Measurements from ENCODE around the gene TWIST1.

TWIST1 gene

DNA sequence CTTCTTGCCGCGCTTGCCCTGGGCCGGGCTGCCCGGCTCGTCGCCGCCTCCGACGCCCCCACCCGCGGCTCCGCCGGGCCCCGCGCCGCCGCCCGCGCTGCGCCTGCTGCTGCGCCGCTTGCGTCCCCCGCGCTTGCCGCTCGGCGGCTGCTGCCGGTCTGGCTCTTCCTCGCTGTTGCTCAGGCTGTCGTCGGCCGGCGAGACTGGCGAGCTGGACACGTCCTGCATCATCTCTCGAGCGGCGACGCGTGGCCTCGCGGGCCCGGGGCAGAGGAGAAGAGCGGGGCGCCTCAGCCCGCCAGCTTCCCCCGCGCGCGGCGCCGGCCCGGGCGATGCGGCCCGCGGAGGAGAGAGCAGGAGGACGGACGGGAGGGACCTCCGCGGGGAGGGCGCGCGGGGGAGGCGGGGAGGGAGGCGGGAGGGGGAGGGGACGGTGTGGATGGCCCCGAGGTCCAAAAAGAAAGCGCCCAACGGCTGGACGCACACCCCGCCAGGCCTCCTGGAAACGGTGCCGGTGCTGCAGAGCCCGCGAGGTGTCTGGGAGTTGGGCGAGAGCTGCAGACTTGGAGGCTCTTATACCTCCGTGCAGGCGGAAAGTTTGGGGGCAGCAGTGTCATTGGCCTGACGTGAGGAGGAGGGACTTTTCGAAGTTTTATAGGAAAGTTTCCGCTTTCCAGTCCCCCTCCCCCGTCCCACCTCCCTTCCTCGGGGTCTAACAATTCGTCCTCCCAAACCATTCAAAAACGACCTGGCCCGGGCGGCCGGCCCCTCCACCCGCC is at the start of gene TWIST1:
Gene TWIST1, minus strand, starts transcription at position 546 of the 779 bp plus-strand sequence. Its CDS starts 315 bp downstream, at position 231.
- no peak for DNase-seq

DNA sequence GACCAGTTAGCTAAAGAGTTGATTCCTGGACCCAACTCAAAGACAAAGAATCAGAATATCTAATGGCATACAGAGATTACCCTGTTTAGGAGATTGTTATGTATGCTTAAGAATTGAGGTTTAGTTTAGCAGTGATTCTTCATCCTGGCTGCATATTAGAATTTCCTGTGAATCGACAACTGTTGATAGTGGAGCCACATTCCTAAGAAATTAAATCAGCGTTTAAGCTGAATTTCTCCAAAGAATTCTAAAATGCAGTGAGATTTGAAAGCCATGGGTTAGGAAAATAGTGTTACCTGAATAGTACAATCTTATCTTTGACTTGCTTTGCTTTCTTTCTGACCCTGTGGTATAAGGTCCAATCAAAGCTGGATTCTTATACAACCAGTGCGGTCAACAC is 44.2 kb upstream of the TWIST1 start:
- DNase-seq: no peak

DNA sequence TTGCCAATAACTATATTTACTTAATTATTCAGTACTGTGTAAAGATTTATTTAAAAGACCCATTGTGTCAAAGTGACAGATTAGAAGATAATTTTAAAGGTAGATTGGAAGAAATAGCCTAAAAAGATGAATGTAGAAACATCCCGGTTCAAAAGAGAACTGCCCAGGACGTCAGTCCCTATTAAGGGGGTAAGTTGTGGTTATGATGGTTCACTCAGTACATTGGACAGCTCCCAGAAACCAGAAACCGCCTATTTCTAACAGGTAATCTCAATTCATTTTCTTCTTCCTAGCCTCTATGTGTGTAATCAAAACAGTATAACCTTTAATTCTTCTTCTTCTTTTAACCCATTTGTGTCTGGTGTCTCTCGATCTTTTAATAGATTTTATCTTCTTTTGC is 29.3 kb upstream of the TWIST1 start:
- no peak for DNase-seq

DNA sequence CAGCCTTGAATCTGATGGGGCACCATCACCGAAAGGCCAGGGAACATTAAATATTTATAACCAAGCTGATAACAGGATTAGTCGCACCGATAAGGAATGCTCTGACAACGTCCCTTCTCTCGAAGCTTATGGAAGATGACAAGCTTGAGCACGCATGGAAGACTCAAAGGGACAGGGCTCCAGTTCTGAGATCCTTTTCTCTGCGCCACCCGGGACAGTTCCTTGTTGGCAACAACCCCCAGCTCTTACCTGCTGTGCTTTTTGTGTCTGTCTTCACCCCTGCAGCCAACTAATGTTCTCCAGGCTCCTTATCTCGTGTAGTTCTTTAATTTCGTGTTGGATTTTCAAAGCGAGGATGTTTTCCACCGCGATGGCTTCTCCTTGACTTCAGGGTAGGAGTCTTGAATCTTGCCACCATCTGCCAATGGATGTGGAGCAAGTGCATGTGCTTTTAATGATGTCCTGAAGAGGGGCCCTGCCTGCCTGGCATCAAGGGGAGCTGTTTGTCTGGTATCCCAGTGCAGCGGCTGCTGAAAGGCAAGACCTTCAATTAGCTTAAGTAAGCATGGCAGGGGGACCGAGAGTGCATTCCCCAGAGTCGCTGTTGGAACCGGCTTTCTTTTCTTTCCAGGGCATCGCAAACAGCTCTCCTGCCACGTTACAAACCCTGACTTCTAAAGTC is 28.1 kb upstream of the TWIST1 start:
- no peak for DNase-seq

DNA sequence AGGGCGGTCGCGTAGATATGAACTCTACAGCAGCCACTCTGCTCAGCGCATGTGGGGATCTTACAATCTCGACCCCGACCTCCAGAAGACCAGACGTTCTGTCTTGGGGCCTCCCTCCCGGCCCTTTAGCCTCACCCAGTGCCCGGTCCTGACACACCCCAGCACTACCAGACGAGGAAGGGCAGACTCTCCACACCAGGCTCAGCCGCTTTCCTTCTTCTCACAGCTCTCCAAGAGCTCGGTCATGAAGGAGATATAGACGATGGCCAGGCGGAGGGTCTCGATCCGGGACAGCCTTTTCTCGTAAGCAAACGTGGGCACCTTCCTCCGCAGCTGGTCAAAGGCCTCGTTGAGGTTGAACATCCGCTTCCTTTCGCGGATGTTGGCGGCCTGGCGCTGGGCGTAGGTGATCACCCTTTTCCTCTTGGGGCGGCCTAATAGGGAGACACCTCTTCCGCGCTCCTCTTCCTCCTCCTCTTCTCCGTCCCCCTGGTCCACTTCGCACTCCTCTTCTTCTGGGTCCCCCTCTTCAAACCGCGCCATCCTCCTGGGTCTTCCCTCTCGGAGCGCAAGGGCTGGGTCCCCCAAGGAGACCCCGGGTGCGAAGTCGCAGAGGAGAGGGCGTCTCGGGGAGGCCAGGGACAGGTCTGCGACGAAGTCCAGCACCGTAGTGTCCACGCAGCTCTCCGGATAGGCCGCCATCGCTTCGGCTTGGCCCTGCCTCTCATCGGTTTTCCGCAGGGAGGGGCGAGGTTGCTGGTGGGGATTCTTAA is 27.4 kb upstream of the TWIST1 start, which contains the start of gene FERD3L:
Gene FERD3L, minus strand, starts transcription at position 761 of the 773 bp plus-strand sequence. Its CDS starts 59 bp downstream, at position 702.
- no peak for DNase-seq

DNA sequence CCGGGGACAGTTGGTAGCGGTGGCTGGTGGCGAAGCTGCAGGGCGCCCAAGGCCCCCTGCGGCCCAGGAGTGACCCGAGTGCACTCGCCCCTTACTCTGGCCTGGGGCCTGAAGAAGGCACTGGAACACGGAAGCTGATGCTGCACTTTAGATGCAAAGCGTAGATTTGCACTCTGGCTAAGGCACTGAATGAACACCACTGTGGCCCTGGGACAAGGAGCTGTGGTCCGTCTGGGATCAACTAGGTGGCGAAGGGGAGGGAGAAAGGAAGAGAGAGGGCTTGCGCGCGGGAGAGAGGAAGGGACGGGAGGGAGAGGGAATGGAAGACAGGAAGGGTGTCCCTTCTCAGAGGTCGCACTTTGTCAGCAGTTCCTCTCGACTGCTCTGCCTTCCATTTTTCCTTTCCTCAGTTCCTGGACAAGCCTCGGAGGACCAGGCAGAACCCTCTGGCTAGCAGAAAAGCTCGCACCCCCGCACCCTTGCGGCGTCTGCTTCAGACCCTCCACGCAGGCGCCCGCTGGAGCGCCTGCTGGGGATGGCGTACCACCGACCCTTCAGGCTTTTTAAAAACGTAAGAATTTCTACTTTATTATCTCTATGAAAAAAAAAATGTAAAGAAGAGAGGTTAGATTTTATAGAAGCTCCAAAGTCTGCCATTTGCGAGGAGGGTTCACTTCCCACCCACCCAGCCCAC is 26.6 kb upstream of the TWIST1 start:
- DNase-seq: no peak

DNA sequence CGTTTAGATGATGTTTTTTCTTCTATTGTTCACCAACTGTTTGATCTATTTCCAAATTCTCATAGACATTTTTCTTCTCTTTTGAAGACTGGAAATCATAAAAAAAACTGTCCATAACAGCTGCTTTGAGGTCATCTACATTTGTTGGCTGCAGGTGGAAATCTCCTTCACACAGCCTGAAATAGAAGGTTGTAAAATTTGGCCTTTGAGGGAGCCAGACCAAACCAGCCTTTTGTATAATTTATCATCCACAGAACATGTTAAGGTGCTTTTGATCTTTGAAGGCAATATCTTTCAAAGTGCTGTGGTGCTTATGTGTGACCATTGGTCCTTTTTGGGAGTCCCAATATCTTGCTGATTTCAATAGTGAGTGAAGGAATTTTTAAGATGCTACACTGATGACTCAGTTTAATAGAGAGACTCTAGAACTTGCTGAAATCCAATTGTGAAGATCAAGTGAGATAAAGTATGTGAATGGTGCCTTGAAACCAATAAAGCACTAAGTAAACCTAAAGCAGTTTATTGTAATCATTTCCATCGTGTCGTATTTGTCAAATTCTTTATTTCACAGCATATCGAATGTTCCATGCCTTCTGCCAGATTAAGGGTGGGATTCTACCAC is 22.4 kb upstream of the TWIST1 start:
- no peak for DNase-seq

DNA sequence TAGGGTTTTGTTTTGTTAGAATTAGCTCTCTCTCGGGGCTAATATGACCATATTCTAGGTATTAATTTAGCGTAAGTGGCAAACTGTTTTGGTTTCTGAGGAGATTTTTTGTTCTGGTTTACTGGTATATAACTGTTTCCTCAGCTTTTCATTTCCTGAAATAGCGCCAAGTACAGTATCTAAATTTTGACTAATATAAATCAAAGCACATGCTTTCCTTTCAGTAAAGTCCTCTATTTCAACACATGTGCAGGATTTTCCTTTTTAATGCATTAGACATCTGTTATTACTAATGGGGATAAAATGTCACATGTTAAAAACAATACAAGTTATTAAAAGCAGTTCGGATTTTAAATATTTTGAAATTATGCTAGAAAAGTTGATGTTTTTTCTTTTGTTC is 16.4 kb upstream of the TWIST1 start:
- DNase-seq: no peak

DNA sequence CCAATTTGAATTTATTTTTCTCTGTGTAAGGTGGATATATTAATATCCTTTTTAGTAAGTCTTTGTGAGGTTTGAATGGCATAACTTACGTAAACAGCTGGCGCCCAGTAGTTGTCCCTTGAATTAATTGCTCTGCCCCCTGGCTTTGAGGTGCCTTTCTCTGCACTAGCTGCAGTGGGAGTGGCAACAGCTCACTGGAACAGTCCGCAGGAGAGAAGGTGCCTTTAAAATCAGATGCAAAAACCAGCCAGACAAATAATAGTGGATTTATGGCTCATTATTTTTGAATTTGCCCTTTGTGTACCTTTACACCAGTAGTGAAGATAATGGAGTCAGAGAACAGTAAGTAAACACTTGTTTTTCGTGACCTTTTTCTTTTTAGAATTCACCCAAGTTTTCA is 16.0 kb upstream of the TWIST1 start:
- no peak for DNase-seq

DNA sequence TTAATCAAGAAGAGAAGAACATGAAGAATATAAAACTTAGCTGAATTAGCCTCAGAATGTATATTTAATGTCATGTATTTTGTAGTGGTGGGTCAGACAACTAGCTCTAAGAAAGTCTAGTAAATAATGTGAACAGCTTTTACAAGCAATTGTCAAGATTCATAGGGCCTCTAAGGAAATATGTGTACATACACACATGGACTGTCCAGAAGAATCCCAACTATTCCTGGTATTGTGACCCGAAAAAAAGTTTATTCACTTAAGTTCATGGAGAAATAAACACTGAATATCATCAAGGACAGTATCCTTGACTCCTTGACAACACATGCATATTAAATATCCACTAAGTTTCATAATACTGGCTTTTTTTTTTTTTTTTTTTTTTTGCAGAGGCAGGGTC is 11.4 kb upstream of the TWIST1 start:
- DNase-seq: no peak

DNA sequence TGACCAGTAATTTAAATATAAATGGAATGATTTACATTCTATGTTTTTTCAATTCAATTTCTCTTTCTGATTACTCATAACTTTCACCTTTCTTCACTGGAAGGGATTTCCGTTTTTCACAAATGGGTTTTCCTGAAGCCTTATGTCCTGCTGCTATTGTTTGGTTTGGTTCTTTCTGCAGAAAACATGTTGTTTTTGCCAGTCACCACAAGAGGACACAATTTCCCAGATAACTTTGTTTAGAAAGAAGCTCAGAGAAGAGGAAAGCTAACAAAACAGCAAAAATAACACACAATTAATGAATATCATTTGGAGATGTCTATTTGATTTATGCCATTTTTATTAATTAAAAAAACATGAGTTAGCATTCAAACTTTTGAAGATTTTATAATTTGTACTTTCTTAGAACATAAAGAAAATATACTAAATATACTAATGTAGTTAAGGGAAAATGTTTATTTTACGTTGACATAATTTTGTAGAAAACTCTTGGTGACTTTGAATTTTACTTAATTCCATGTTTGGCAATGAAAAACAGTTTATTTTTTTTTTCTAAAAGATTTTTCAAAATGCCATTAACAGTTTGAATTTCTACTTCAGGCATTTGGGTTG is 4.6 kb upstream of the TWIST1 start:
- no peak for DNase-seq

DNA sequence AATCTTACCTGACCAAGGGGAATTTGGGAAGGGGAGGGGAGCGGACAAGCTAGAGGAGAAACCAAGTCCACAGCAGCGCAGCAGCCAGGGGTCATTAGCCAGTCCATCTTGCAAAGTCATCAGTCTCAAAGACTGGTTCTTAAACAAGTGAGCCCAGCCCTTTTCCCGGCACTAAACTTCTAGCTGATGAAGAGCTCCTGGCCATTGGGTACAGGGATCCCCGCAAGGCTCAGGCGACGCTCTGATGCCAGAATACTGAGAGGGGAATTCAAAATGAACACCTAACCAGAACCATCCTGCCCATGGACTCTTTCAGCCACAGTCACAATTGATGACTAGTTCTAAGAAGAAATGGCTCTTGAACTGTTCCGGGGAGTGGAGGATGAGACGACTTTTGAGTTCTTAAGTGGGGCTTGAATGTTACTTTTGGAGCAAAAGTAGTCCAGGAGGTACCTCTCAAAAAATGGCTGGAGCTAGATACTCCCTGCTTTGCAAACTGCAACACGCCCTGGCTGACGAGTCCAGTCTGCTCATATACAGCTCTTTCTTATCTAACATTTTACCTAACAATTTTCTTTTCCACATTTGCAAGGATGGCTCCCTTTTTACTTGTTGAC is 2.5 kb upstream of the TWIST1 start:
- DNase-seq: no peak

DNA sequence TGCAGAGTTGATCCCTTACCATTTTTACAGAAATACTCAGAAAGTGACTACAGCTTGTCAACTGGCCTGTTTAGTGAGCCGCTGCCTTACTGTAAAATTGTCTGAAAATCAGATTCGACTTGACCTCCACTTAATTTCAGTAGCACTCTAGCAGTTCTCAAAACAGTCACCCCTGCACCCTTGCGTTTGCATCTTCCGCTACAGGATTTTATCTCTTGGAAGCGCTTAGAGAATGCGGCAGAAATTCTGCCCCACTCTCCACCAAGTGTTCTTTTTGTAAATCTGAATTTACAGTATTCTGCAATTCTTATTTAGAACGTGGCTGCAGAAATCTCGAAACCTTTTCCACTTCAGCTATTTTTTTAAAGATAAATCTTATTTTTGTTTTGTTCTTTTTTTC is 1.9 kb upstream of the TWIST1 start:
- DNase-seq: no peak

DNA sequence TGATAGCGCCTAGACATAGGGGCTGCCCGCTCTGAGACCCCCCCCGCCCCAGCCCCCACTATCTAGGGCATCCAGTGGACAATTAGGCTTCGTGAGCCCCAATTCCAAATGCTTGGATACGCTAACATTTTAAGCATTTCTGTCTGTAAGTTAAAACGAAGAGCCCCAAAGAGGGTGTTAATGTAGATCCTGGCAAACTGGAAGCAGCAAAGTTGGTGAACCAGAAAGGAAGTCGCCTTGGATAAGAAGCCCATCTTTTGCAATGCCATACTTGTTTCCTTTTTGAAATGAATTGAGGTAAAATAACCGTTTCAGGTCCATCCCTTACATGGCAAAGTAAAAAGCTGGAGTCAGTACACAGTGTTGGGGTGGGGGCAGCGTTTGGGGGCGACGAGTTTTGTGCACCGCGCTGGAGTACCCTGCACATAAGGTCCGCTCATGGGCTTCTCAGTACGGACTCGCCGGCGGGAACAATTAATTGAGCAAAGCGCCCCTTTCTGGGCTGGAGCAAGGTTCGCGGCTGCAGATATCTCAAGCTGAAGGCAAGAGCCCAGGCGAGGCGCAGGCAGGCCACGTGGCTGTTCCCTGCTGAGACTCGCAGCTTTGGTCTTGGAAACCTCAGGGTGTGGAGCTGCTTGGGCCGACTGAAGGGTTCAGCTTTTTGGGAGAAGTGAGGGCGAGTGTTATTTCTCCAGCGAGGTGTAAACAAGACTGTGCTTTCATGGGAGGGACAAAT is 1.4 kb upstream of the TWIST1 start:
- no peak for DNase-seq

DNA sequence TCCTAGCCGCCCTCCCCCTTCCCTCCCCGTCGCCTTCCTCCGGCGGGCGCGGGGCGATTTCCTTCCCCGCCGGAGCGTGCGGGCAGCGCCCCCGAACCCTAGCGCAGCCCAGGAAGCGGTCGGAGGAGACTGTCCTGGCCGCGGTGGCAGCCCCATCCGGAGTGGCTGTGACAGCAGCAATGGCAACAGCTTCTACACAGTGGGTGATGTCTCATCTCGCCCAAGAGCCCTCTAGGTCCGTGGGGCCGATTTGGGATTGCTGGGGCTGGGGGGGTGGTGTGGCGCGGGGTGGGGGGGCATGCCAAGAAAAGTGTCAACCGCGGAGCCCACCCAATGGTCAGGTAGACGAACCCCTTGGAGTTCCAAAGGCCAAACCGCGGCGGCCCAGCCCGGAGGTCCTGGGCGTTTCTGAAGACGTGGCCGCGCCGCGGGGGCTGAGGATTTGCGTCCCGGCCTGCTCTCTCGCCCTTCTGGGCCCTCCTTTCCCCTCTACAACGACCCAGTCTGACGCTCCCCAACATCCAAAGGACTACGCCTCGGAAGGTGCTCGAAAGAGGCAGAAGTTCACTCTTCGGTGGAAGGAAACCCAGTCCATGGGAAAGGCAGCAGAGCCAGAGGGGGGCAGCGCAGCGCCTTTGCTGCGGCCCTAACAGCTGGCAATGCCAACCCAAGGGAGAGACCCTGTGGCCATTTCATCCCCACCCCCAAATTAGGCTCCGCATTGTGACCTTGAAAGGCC is 603 bp upstream of the TWIST1 start:
- no peak for DNase-seq

DNA sequence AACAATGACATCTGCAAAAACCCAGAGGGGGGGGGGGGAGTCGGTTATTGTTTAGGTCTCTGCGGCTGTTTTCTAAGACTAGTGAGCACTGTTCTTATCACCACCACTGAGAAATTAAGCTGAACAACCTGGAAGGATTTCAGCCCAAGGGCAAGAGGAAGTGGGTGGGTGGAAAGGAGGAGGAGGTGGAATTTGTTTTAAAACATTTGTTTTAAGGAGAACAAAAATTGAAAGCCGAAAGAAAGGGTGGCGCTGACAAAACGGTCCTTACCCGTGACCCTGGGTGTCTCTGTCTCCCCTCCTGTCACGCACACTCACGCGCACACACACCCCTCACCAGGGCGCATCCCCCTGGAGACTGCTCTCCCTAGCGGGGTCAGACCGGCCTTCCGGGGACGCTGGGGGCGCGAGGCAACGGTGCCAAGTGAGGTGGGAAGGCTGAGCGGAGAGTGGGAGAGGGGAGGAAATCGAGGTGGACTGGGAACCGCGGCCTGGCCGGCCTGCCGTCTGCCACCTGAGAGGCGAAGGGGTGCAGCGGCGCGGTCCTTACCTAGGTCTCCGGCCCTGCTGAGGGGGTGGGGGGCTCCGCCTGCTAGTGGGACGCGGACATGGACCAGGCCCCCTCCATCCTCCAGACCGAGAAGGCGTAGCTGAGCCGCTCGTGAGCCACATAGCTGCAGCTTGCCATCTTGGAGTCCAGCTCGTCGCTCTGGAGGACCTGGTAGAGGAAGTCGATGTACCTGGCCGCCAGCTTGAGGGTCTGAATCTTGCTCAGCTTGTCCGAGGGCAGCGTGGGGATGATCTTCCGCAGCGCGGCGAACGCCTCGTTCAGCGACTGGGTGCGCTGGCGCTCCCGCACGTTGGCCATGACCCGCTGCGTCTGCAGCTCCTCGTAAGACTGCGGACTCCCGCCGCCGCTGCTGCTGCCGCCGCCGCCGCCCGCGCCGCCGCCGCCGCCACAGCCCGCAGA is 1.0 kb downstream of the TWIST1 start:
- DNase-seq: no peak

DNA sequence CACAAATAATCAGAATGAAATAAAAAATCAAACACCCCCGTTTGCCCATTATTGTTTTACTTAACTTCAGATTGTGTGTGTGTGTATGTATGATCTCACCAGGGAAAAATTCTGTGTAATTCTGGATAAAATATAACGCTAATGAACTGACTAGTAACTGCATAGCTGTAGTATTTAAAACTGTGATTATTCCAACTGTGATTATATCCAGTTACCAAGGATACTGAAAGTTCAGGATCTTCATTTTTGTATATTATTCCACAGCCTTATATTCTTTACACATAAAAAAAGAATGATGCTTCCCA is 2.9 kb downstream of the TWIST1 start:
- no peak for DNase-seq

DNA sequence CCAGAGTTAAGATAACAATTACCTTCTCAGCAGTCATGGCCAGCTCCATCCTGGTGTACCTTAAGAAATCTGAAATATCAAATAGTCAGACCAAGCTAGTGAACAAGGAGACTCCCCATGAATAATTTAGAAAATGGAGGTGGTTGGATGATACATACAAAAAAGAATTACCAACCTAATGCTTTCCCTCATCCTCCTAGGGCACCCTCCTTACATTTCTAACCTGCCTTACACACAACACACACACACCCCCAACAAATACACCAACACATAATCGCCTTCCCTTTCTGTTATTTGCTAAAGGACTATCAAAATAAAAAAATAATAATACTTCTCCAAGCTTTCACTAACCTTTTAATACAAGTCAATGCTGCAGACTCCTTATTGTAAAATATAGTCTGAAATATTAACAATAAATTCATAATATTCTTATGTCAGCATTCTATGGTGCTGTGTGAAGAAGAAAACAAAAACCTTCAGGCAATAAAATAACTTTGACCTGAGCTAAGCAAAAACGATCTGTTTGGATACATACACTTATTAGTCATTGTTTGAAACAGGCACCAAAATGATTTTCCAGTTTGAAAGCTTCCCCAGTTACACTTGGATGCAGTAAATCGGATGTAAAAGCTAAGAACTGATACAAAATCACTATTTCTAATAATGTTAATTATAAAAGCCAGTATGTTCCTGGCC is 3.4 kb downstream of the TWIST1 start:
- DNase-seq: no peak

DNA sequence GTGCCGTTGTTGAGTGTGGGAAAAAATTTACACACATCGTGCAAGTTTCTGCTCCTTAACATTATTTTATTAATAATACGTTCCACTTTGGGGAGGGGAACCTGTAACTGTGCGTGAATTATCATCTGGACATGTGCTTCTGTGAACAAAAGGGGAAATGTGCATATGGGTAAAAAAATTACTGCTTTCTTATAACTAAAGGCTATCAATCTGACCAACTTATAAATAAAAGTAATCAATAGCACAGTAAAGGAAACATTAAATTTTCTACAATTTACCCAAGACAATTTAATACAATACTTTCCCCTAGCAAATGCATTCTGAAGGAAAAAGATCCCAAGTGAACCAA is 4.5 kb downstream of the TWIST1 start:
- no peak for DNase-seq
